ENCODE results near the gene GSN. TPM values are rescaled to one million over a fixed set of nuclear protein-coding genes. Genes with fewer than 3 reads are reported as not detected.

Gene GSN
- total RNA-seq, 1 donor from 2014 or later: 1,127 TPM

DNA sequence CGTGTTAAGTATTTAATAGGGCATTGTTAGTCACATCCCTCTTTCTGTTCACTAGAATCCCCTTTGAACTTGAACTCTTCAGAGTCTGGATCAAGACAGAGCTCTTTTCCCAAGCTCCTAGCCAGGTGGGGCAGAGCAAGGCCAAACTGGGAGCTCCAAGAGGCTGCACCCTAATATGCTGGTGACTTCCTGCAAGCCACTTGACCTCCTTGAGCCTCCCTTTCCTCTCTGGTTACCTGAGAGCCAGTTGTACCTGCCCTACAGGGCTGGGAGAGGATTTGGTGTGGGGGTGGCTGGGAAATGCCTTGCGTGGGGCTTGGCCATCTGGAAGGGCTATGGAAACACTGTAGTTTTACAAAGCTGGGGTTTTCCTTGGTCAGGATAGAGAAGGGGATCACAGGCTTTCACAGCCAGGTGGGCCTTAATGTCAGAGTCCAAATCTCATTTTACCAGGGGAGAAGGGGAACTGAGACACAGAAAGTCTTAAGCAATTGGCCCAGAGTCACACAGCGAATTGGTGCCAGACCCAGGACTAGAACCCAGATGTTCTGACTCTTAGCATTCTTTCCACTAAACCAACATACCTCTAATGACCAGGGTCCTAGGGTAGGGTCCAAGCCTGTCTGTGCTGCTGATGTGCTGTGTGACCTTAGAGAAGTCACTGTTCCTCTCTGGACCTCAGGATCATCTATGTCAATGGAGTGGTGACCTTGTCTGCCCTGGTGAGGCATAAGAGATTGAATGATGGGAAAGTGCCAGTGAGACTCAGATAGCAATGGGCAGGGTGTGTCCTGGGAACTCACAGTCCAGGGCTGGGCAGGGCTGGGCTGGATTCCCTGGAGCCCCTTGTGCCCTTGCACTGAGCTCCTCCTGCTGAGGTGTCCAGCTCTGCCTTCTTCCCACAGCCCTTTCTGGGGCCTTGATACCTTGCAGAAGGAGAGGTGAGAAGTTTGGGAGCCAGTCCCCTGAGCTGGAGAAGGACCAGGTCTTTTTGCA is 35.8 kb downstream of the GSN start:
- no peak for DNase-seq

DNA sequence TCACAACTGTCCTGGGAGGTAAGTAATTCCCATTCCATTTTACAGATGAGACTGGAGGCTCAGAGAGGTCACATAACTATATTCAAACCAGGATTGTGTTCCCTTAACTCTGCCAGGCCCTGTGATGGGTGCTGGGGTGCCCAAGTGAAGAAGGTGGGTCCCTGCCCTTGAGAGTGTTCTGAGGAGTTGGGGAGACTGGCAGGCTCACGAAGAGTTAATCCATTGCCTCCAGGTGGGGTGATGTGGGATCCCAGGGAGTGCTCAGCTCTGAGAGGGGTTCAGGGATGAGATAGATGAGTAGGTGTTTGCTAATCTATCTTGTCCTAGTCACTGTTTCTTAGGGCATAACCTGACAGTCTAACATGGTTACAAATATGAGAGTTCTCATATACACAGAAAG is 36.7 kb downstream of the GSN start:
- DNase-seq: no peak

DNA sequence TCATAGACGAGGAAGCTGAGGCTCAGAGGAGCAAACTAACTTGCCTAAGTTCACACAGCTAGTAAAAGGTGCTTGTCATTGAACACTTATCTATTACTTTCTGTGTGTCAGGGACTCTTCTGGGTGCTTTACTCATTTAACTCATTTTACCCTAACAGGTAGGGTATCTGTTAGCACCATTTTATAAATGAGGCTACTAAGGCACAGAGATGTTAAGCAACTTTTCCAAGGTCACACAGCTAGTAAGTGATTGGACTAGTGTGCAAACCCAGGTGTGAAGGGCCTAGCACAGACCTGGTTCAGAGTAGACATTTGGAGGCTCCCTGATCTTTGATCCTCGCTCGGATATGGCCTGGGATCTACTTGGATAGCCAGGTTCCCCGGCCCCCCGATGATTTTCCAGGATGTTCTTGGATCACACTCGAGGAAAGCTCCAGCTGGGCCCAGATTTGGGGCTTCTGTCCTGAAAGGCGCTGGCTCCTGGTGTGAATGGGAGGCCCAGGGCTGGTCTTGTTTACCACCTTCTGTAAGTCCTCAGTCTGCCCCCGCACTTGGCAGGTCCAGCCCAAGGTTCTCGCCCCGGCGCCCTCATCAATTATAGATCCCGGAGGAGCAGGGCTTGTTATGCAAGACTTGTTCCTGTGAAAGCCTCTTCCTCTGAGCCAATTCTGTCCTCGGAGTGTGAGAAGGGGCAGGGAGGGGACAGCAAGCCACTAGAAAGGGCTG is 37.5 kb downstream of the GSN start:
- no peak for DNase-seq

DNA sequence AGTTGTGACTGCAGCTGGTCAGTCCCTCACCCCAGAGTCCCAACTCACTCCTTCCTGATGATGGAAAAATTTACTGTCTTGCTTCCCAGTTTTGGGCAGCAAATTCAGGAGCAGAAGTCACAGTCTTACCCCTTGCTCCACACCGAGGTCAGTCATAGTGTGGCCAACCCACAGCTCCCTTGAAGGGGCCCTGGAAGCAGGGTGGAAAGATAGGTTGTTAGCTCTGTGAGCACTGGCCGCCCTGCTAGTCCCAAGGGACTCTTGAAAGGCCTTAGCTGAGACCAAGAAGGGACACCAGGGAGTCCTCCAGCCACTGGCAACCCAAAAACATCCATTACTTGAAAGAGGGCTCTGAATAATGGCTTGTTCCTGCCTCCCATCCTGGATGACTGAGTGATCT is 40.0 kb downstream of the GSN start:
- no peak for DNase-seq

DNA sequence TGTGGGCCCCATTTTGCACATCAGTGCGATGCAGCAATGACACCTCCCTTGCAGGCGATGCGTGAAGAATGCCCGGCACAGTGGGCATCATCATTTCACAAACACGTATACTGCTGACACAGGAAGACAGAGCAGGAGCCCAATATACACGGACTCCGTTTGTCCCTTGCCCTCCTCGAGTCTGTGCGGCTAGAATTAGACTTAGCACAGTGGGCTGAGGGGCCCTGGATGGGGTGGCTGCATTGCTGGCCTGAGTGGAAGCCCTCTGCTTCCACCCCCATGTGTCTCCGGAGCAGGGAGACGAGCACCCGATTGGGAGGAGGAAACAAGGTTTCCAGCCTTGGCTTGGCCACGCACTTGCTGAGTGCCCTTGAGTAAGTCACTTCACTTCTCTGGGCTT is 40.8 kb downstream of the GSN start:
- no peak for DNase-seq

GRCh38 chr9:121309171-121309570 is 41.2 kb downstream of the GSN start:
- DNase-seq: no peak

DNA sequence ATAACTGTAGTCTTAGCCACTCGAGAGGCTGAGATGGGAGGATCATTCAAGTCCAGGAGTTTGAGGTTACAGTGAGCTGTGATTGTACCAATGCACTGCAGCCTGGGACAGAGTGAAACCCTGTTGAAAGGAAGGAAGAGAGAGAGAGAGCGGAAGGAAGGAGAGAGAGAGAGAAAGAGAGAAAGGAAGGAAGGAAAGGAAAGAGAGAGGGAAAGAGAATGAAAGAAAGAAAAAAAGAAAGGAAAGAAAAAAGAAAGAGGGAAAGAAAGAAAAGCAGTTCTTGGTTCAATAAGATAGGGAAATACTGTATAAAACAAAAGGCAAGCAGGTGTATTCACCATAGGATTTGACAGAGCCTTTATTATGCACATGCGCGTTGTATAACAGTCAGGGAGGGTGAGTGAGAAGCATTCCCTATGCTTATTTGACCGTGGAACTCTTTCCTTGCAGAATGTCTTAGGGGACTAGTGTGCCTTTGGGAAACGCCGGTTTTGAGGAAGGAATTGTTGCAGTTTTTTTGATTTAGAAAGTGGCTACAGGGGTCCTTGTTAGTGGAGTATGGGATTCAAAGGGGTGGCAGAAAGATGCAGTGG is 42.0 kb downstream of the GSN start:
- no peak for DNase-seq

GRCh38 chr9:121310571-121310970 is 42.6 kb downstream of the GSN start:
- no peak for DNase-seq

- DNase-seq: no peak
These were observed 44.2 kb downstream of the GSN start for GRCh38 chr9:121312169-121312568.

DNA sequence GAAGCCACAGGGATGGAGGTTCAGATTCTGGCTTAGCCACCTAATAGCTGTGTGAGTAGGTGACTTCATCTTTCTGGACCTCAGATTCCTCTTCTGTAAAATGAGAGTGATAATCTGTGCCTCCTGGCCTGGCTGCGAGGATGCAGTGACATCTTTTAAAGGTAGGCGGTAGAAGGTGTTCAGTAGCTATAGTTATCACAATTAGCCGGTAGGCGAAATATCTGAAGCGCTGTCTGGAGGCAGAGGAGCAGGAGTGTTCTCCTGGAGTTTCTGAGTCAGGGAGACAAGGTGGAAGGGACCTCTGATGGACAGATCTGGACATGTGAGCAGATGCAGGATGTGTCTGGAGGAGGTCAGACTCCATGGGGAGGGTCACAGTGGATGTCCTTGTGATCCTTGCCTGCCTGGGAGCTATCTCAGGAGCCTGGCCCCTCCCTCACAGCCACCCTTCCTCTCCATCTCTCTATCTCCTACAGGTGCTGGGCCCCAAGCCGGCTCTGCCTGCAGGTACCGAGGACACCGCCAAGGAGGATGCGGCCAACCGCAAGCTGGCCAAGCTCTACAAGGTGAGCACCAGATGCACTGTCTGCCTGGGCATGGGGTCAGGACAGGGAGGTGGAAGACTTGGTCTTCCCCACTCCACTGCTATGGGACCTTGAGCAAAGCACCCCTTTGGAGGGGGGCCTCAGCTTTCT is 45.6 kb downstream of the GSN start:
- no peak for DNase-seq

DNA sequence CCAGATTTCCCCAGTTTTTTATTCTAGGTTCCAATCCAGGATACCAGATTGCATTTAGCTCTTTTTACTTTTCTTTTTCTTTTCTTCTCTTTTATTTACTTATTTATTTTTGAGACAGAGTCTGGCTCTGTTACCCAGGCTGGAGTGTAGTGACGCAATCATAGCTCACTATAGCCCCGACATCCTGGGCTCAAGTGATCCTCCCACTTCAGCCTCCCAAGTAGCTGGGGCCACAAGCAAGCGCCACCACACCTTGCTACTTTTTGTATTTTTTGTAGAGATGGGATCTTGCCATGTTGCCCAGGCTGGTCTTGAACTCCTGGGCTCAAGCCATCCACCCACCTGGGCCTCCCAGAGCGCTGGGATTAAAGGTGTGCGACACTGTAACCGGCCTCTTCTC is 48.4 kb downstream of the GSN start:
- no peak for DNase-seq

- no peak for DNase-seq
These were observed 49.0 kb downstream of the GSN start for GRCh38 chr9:121316852-121317373.

DNA sequence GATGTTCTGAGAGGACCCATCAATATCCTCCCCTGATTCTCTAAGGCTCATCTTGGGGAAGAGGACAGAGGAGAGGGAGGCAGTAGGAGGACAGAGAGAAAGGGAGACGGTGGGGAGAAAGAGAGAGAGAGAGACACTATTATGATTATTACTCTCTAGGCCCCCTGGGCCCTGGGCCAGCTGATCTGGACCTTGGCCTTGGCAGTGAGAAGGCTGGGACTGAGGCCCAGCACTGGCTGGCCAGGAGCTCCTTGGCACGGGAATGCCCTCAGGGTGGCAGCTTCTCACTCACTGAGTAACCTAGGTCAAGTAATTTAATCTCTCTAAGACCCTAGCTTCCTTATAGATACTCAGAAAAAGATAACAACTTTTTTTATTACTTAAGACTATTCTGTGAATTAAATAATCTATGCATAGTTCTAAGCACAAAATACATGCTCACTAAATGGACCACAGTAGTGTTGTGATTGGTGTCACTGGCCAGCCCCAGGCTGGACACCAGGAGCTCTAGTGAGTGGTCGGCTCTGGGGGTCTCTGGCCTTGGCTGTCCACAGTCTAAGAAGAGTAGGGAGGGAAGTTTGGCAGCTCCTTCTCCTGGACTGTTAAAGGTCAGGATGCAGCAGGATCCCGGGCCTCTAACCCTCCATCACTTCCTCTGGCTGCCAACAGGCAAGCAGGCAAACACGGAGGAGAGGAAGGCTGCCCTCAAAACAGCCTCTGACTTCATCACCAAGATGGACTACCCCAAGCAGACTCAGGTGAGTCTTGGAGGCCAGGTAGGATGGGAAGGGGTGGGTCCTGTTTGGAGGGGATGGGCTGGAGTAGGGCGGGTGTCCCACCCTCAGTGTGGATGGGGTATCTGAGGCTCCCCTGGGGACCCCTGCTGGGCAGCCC is 50.0 kb downstream of the GSN start:
- DNase-seq: no peak

GRCh38 chr9:121318631-121319382 is 50.8 kb downstream of the GSN start:
- DNase-seq: no peak

- no peak for DNase-seq
These were observed 51.4 kb downstream of the GSN start for GRCh38 chr9:121319383-121319780.

DNA sequence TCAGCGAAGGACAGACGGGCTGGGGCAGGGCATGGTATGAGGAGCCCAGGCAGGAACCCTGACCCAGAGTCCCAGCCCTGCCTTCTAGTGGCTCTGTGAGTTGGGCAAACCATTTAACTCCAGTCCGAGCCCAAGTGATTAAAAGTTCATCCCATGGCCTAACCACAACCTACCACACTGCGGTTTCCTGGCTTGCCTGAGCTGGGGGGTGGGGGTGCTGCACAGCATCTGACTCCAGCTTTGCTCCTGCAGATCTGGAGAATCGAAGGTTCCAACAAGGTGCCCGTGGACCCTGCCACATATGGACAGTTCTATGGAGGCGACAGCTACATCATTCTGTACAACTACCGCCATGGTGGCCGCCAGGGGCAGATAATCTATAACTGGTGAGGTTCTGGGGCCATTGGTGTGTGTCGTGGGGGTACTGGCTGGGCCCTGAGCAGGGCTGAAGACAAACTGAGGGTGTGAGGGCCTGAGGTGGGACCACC is 53.1 kb downstream of the GSN start:
- no peak for DNase-seq

DNA sequence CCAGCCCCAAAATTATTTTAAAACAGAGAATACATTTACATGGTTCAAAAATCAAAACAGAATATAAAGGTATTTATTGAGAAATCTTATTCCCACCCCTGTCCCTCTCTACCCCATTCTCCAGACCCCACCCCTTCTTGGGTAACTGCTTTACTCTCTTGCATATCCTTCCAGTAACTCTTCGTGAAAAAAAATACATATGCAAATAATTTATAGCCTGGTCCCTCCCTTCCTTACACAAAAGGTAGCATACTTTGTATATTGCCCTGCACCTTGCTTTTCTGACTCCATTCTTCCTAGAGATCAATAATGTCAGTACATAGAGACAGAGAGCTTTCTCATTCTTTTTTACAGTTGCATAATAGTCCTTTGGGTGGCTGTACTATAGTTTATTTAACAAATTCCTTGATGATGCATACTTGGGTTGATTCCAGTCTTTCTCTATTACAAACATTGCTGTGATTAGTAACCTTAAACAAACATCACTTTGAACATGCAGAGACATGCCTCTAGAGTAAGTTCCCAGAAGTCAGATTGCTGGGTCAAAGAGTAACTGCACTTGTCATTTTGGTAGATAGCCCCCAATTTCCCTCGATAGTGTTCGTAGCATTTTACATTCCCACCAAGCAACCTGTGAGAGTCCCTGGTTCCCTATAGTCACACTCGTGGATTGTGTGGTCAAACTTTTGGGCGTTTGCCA is 54.2 kb downstream of the GSN start:
- peak; percentile 85 for DNase-seq

GRCh38 chr9:121322737-121323448 is 54.9 kb downstream of the GSN start:
- no peak for DNase-seq

- no peak for DNase-seq
These were observed 55.6 kb downstream of the GSN start for GRCh38 chr9:121323449-121324151.
